ENCODE data around the gene SLC12A8. TPM values are rescaled to one million over a fixed set of nuclear protein-coding genes. Genes with fewer than 3 reads are reported as not detected.

SLC12A8 gene
- total RNA-seq, 2 donors from 2014 or later: 3.0 to 4.1 TPM

- no peak for ATAC-seq (ENCODE audit: insufficient number of reproducible peaks, low FRiP score, low read depth)
- Histone ChIP-seq H3K4me3 (no peak overlapping the region), H3K27ac (peak overlapping the region; percentile 61 to 81)
These were observed 103.6 kb downstream of the SLC12A8 start for GRCh38 chr3:125108833-125109535.

GRCh38 chr3:125107861-125108567, 104.5 kb downstream of the SLC12A8 start:
- H3K9me3 ChIP-seq: peaks cover 3% of the 10 kb centered on the region
- ATAC-seq (ENCODE audit: insufficient number of reproducible peaks, low FRiP score, low read depth) (peak; percentile 59), DNase-seq (ENCODE audit: low spot score) (no peak)
- H3K4me3 ChIP-seq: no peak overlapping the region
- no peak for TF ChIP-seq CTCF (IDR thresholded peaks at IDR 0.05)
- no peaks in the 10 kb centered on the region for H3K27me3 ChIP-seq (replicated peaks; ENCODE audit: insufficient read depth)
- peaks cover 13 to 19% of the 10 kb centered on the region in 2 donors for H3K4me1 ChIP-seq (ENCODE audit: control insufficient read depth in 1 of 2, low read depth in 2 of 2)
- H3K36me3 ChIP-seq: no peaks in the 10 kb centered on the region
- peak overlapping the region; percentile 65 to 81 for H3K27ac ChIP-seq

More at GRCh38 chr3:125108833-125109535, 103.6 kb downstream of the SLC12A8 start:
- DNase-seq (ENCODE audit: low spot score): no peak
- Histone ChIP-seq H3K27me3 (replicated peaks; ENCODE audit: insufficient read depth) (no peaks in the 10 kb centered on the region), H3K4me1 (ENCODE audit: control insufficient read depth in 1 of 2, low read depth in 2 of 2) (peaks cover 13 to 19% of the 10 kb centered on the region in 2 donors), H3K36me3 (no peaks in the 10 kb centered on the region), H3K9me3 (peaks cover 3% of the 10 kb centered on the region)
- no peak for TF ChIP-seq CTCF (IDR thresholded peaks at IDR 0.05)

- Histone ChIP-seq H3K27me3 (replicated peaks; ENCODE audit: insufficient read depth) (no peaks in the 10 kb centered on the region), H3K4me3 (no peak overlapping the region), H3K27ac (peak overlapping the region; percentile 65 to 81), H3K36me3 (no peaks in the 10 kb centered on the region), H3K4me1 (ENCODE audit: control insufficient read depth in 1 of 2, low read depth in 2 of 2) (peaks cover 13 to 19% of the 10 kb centered on the region in 2 donors), H3K9me3 (peaks cover 3% of the 10 kb centered on the region)
- TF ChIP-seq CTCF (IDR thresholded peaks at IDR 0.05): no peak
- no peak for ATAC-seq (ENCODE audit: insufficient number of reproducible peaks, low FRiP score, low read depth)
- no peak for DNase-seq (ENCODE audit: low spot score)
These were observed 105.2 kb downstream of the SLC12A8 start for GRCh38 chr3:125107363-125107762.

- H3K36me3 ChIP-seq: no peaks in the 10 kb centered on the region
- H3K9me3 ChIP-seq: peaks cover 3% of the 10 kb centered on the region
- no peak for ATAC-seq (ENCODE audit: insufficient number of reproducible peaks, low FRiP score, low read depth)
- H3K4me3 ChIP-seq: no peak overlapping the region
- no peak for DNase-seq (ENCODE audit: low spot score)
- H3K4me1 ChIP-seq (ENCODE audit: control insufficient read depth in 1 of 2, low read depth in 2 of 2): peaks cover 13 to 19% of the 10 kb centered on the region in 2 donors
- TF ChIP-seq CTCF (IDR thresholded peaks at IDR 0.05): no peak
- no peaks in the 10 kb centered on the region for H3K27me3 ChIP-seq (replicated peaks; ENCODE audit: insufficient read depth)
- H3K27ac ChIP-seq: no peak overlapping the region
These were observed 107.4 kb downstream of the SLC12A8 start for GRCh38 chr3:125105116-125105515.

- H3K4me3 ChIP-seq: no peak overlapping the region
- H3K27me3 ChIP-seq (replicated peaks; ENCODE audit: insufficient read depth): no peaks in the 10 kb centered on the region
- ATAC-seq (ENCODE audit: insufficient number of reproducible peaks, low FRiP score, low read depth): no peak
- H3K4me1 ChIP-seq (ENCODE audit: control insufficient read depth in 1 of 2, low read depth in 2 of 2): peaks cover 13 to 19% of the 10 kb centered on the region in 2 donors
- TF ChIP-seq CTCF (IDR thresholded peaks at IDR 0.05): no peak
- DNase-seq (ENCODE audit: low spot score): no peak
- no peaks in the 10 kb centered on the region for H3K36me3 ChIP-seq
- H3K9me3 ChIP-seq: peaks cover 6% of the 10 kb centered on the region
- H3K27ac ChIP-seq: no peak overlapping the region
These were observed 107.9 kb downstream of the SLC12A8 start for GRCh38 chr3:125104639-125105038.

Data from thoracic aorta (tissue), 2 donors.